Fibroblast of villous mesenchyme (primary cell): ENCODE results near the gene GNB2. TPM values are rescaled to one million over a fixed set of nuclear protein-coding genes. Genes with fewer than 3 reads are reported as not detected.
"Not testable (repeated sequence)": the region's sequence is repeated elsewhere in the genome, so short reads cannot be mapped to it uniquely, and the experiment has no call there.

ENCODE experiments used
- DNase-seq: peaks from one replicate; pipeline ENCODE4 v3.0.0-alpha.2; 2010; ENCODE audit warnings: low read depth
- H3K4me3 ChIP-seq: 2 replicates; pipeline ENCODE4 v1.5.1; 2011; ENCODE audit warnings: low read depth, mild to moderate bottlenecking, low read length
- CTCF ChIP-seq: IDR thresholded peaks from 2 replicates; pipeline ENCODE4 v1.5.1; 2012; ENCODE audit warnings: low read depth, mild to moderate bottlenecking, low read length; ENCODE audit not compliant: insufficient read depth
- total RNA-seq: library from RNA; depleted of rRNA; stranded (reverse); fragments of >200 nt; gene quantifications from 2 replicates; pipeline ENCODE4 v1.2.3, GENCODE V29; 2012

The GNB2 gene
- total RNA-seq, 1 donor, result 88.1 TPM

- TF ChIP-seq CTCF, result no peak
- peak; percentile 99 for DNase-seq
- H3K4me3 ChIP-seq, result peak within 1 kb of the TSS; percentile 91
Observed at GRCh38 chr7:100705753-100706671, 32.5 kb downstream of the GNB2 start, which contains the start of gene POP7. TSS of gene POP7 (plus strand) at chr7:100706121. CDS start at chr7:100706831, 710 bp downstream.

- DNase-seq, result no peak
- H3K4me3 ChIP-seq, result peak overlapping the region; percentile 91
- no peak for TF ChIP-seq CTCF
Observed at GRCh38 chr7:100706672-100707311, 33.3 kb downstream of the GNB2 start.

- TF ChIP-seq CTCF, result no peak
- no peak for DNase-seq
- no peak overlapping the region for H3K4me3 ChIP-seq
Observed at GRCh38 chr7:100708395-100708794, 34.9 kb downstream of the GNB2 start.

GRCh38 chr7:100710452-100710851, 36.9 kb downstream of the GNB2 start:
- no peak for TF ChIP-seq CTCF
- no peak overlapping the region for H3K4me3 ChIP-seq
- no peak for DNase-seq

- DNase-seq, result no peak
- no peak for TF ChIP-seq CTCF
- H3K4me3 ChIP-seq, result no peak overlapping the region
Observed at GRCh38 chr7:100711369-100711768, 37.8 kb downstream of the GNB2 start.

GRCh38 chr7:100714725-100715124, 41.2 kb downstream of the GNB2 start:
- H3K4me3 ChIP-seq, result no peak overlapping the region
- no peak for TF ChIP-seq CTCF
- no peak for DNase-seq

- H3K4me3 ChIP-seq, DNase-seq: not testable (repeated sequence)
Observed at GRCh38 chr7:100717073-100717472, 43.5 kb downstream of the GNB2 start.
